DMS153 treated with DMSO at 0.1 percent for 48 hours (cell line): ENCODE measurements around the gene SLC35G3.
"Not testable (repeated sequence)": the region's sequence is repeated elsewhere in the genome, so short reads cannot be mapped to it uniquely, and the experiment has no call there.

Experiments
- DNase-seq: peaks from one replicate; lab custom pipeline; 2025; ENCODE audit not compliant: unreplicated experiment; lab: John Stamatoyannopoulos, UW

The SLC35G3 gene

GRCh38 chr17:35167046-35167445 lies 27.1 kb downstream of the SLC35G3 start:
- no peak for DNase-seq

DNA sequence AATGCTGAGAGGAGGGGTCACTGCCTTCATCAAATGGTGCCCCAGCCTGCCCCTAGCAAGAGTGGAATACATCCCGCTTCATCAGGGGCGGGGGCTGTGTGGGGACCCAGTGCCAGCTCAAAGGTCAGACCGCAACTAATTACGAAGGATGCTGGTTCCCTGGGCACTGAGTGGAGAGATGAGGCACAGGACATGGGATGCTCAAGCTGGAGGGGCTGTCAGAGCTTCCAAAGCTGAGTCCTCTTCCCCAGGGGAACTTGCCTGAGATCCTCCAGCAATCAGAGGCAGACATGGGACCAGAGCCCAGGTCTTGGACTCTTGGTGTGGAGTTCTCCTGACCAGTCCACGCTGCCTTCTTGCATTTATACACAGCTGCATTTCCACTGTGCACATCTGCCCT lies 27.7 kb downstream of the SLC35G3 start:
- no peak for DNase-seq

GRCh38 chr17:35164716-35165115 lies 29.5 kb downstream of the SLC35G3 start:
- DNase-seq: no peak

DNA sequence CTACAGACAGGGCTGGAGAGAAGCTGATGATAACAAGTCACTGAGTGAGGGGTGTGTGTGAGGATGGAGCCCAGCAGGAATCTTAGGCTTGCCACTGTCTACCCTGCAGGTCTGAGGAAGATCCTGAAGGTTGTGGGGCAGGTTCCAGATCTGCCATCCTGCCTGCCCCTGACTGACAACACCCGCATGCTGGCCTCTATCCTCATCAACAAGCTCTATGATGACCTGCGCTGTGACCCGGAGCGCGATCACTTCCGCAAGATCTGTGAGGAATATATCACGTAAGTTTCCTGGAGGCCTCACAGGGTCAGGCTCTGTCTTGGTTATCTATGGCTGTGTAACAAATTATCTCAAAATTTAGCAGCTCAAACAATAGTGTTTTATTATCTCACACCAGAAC lies 30.3 kb downstream of the SLC35G3 start:
- no peak for DNase-seq

GRCh38 chr17:35162755-35163154 lies 31.4 kb downstream of the SLC35G3 start:
- no peak for DNase-seq

DNA sequence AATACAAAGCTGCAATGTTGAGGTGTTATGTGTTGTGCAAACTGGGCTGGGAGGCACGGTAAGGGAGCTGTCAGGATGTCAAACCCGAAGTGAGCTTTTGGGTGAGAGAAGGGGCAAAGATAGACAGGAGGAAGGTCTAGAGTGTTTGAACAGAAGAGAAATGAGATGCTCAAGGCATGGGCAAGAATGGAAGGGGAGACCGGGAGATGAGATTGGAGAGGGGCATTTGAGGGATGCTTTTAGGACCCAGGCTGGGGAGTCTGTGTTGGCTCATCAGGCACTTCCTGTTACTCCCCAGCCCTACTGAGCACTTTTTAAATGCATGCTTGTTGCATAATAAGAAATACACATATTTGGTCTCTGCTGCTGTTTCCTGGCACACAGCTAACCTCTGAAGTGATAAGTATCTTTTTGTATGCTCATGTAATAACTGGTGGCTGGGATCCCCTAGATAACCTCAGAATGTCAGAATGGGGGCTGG lies 32.9 kb downstream of the SLC35G3 start:
- DNase-seq: no peak

DNA sequence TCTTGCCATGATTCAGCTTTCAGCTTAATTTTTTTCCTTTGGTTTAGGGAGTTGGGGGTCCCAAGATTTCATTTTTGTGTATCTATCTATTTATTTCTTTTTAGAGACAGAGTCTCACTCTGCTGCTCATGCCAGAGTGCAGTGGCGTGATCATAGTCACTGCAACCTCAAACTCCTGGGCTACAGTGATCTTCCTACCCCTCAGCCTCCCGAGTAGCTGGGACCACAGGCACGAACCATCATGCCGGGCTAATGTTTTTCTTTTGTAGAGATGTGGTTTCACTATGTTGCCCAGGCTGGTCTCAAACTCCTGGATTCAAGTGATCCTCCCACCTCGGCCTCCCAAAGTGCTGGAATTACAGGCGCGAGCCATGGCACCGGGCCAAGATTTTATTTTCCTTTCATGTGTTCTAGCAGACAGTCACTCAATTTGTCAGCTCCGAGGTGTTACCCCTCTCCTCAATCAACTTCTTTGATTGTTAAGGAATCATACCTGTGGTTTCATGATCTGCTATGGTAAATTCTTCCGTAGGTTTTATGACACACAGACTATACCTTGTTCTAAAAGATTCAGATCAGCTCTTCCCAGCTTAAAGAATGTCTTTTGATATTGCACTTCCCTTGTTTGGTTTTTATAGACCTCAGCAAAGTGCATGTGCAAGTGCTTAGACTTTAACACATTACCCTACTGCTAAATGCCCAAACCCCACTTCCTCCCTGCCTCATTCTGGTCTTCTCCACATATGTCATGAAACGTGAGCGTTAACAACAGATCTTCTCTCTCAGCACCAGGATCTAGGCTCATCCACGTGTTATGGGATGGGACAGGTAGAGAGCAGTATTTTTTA lies 33.6 kb downstream of the SLC35G3 start:
- DNase-seq: no peak

- no peak for DNase-seq
Measured at GRCh38 chr17:35159940-35160339, 34.3 kb downstream of the SLC35G3 start.

GRCh38 chr17:35155246-35155645 lies 38.9 kb downstream of the SLC35G3 start:
- DNase-seq: no peak

- DNase-seq: no peak
Measured at GRCh38 chr17:35154196-35155165, 39.7 kb downstream of the SLC35G3 start.

DNA sequence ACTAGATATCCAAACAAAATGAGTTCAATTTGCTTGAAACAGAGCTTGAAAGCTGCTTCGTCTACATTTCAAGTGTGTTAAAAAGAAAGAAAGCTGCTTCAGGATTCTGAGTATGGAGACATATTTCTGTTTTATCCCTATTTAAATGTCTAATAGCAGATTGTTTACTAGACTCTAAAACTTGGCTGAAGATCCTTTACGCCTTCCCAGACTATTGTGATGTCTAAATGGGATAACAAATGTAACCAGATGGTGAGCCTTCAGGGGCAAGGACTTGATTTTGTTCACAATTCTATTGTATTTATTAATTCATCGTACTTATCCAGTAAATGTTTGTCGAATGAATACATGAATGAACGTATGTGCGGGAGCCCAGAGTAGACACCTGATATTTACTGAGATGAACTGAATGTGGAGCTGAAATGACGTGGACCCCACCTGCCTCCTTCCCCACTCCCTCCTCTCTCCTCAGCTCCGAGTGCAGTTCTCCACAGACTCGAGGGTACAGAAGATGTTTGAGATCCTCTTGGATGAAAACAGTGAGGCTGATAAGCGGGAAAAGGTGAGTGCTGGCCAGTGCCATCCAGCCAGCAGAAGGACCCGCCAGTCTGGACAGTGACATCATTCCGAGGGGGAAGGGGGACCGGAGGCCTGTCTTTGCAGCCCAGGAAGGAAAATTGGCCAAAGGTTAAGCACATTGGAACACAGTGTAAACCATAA lies 41.6 kb downstream of the SLC35G3 start:
- DNase-seq: no peak

DNA sequence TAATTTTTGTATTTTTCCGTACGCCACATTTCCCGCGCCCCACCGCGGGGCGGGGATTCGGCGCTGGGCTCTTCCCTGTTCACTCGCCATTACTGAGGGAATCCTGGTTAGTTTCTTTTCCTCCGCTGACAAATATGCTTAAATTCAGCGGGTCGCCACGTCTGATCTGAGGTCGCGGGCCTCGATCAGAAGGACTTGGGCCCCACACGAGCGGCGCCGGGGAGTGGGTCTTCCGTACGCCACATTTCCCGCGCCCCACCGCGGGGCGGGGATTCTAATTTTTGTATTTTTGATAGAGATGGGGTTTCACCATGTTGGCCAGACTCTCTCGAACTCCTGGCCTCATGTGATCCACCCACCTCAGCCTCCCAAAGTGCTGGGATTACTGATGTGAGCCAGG lies 43.1 kb downstream of the SLC35G3 start:
- DNase-seq: not testable (repeated sequence)

- no peak for DNase-seq
Measured at GRCh38 chr17:35149941-35150340, 44.3 kb downstream of the SLC35G3 start.

DNA sequence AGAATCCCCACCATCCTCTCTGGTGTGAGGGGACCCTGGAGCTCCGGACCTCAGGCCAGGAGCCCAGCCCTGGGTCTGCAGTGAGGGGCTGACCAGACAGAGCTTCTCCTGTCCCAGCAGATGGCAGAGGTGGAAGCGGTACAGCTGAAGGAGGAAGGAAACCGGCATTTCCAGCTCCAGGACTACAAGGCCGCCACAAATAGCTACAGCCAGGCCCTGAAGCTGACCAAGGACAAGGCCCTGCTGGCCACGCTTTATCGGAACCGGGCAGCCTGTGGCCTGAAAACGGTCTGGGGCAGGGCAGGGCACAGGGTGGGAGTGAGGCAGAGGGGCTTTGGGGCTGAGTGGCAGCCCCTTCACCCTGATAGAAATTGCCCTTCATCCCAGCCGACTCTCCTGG lies 46.0 kb downstream of the SLC35G3 start:
- no peak for DNase-seq

DNA sequence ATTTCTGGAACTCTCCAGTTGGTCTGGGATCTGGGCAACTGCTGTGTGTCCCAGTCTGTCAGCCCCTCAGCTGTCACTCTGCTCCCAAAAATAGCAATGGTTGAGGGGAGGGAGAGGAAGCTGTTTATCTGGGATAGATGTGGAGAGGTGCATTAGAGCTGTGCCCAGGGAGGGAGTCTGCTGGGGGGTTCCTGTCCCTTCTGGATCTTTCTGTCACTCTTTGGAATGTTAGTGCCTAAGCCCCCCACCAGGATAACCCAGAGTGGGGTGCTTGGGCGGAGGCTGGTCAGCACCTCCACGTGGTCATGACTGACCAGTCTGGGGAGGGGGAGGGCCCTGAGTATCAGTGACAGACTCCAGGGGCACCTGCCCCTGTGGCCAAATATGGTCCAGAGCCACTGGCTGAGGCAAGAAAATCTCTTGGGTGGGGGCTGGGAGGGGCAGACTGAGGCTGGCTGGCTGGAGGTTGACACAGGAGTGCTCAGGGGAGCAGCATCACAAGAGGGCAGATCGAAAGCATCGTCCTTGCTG lies 46.8 kb downstream of the SLC35G3 start, which contains the start of gene UNC45B:
Gene UNC45B (plus strand): TSS at position 443 of the 531 bp plus-strand sequence. CDS start 447 bp downstream, outside the sequence.
- no peak for DNase-seq

DNA sequence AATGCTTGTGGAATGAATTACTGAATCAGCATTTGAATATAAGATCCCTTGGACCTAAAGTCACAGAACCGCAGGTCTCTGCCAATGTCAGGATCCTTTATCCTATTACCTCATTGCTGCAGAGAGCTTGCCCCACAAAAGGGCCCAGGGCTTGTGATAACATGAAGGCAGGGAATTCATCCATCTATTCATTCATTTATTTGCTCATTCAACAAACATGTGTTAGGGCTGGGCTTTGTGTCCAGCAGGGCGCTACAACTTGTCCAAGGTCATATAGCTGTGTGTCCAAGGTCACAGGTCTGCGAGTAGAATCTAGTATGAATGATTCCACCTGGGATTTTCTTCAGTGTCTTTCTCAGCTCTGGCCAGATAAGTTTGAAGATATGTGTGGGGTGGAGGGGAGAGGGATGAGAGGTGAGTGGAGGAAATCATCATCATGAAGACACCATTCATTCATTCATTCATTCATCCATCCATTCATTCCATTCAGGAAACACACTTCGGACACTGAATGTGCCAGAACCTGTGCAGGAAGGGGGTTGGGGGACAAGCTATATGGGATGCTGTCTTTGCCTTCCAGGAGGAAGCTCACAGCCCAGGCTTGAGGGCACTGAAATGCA lies 47.9 kb downstream of the SLC35G3 start:
- no peak for DNase-seq

DNA sequence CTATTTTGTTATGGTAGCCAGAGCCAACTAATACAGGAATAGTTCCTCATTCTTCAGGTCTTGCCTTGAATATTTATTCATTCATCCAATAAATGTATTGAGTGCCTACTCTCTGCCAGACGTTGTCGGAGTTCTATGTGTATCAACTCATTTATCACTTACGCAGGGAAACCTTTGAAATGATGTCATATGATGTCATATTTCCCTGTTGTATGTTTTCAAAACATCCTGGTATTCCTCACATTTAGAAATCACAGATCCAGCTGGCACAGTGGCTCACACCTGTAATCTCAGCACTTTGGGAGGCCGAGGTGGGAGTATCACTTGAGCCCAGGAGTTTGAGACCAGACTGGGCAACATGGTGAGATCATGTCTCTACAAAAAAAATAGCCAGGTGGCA lies 49.4 kb downstream of the SLC35G3 start:
- DNase-seq: no peak
